Measurements from ENCODE around the gene DOCK3. TPM values are rescaled to one million over a fixed set of nuclear protein-coding genes. Genes with fewer than 3 reads are reported as not detected.

DOCK3 gene
- total RNA-seq, 1 experiment from 2014 or later: 5.6 TPM

GRCh38 chr3:51190199-51190598 is 515.5 kb downstream of the DOCK3 start (continued):
- no peak for TF ChIP-seq TCF7 (CRISPR knock-in tag; IDR thresholded peaks at IDR 0.05; ENCODE audit: low read depth)

- TF ChIP-seq ZNF219 (CRISPR knock-in tag; IDR thresholded peaks at IDR 0.05; ENCODE audit: borderline replicate concordance) (no peak), TEAD4 (CRISPR knock-in tag; IDR thresholded peaks at IDR 0.05) (no peak), NFATC4 (CRISPR knock-in tag; IDR thresholded peaks at IDR 0.05) (no peak), SMAD3 (CRISPR knock-in tag; IDR thresholded peaks at IDR 0.05; ENCODE audit: borderline replicate concordance) (no peak), TP53 (CRISPR knock-in tag; IDR thresholded peaks at IDR 0.05) (no peak), ZNF281 (CRISPR knock-in tag; IDR thresholded peaks at IDR 0.05) (no peak), CBFB (CRISPR knock-in tag; IDR thresholded peaks at IDR 0.05; ENCODE audit: low read depth) (no peak), IRF1 (CRISPR knock-in tag; IDR thresholded peaks at IDR 0.05) (no peak), ZNF532 (CRISPR knock-in tag; IDR thresholded peaks at IDR 0.05; ENCODE audit: borderline replicate concordance) (no peak), NFYB (CRISPR knock-in tag; conservative IDR thresholded peaks at IDR 0.05; ENCODE audit: low read depth) (no peak), ZNF317 (CRISPR knock-in tag; IDR thresholded peaks at IDR 0.05; ENCODE audit: borderline replicate concordance, low read depth) (no peak), RELA (CRISPR knock-in tag; IDR thresholded peaks at IDR 0.05; ENCODE audit: borderline replicate concordance) (no peak), ZNF425 (CRISPR knock-in tag; conservative IDR thresholded peaks at IDR 0.05) (no peak), SMAD4 (CRISPR knock-in tag; IDR thresholded peaks at IDR 0.05) (no peak), NFE2L1 (CRISPR knock-in tag; IDR thresholded peaks at IDR 0.05) (no peak), ETV6 (CRISPR knock-in tag; IDR thresholded peaks at IDR 0.05) (no peak)
- Mint-ChIP-seq H3K27me3 (ENCODE audit: low read depth) (peaks cover 3% of the 10 kb centered on the region; the same call in 1 of the 2 replicates), H3K36me3 (peaks cover 19% of the 10 kb centered on the region), H3K4me3 (no peak overlapping the region), H3K9me3 (peaks cover 45% of the 10 kb centered on the region), H3K27ac (no peak overlapping the region), H3K4me1 (no peaks in the 10 kb centered on the region)
- ChIA-PET CTCF (interaction anchor here (1.7 kb wide), 2 partner anchors 90 to 219 kb away, joined by 5 to 6 read pairs; no protein-coding TSS in a partner anchor), POLR2A (no interaction called here)
- DNase-seq (ENCODE audit: low spot score) (no peak), ATAC-seq (no peak)
Measured at GRCh38 chr3:51190827-51191226, 516.1 kb downstream of the DOCK3 start.

Data from WTC11 (cell line).